ENCODE measurements around the gene RBM15B.

RBM15B gene

DNA sequence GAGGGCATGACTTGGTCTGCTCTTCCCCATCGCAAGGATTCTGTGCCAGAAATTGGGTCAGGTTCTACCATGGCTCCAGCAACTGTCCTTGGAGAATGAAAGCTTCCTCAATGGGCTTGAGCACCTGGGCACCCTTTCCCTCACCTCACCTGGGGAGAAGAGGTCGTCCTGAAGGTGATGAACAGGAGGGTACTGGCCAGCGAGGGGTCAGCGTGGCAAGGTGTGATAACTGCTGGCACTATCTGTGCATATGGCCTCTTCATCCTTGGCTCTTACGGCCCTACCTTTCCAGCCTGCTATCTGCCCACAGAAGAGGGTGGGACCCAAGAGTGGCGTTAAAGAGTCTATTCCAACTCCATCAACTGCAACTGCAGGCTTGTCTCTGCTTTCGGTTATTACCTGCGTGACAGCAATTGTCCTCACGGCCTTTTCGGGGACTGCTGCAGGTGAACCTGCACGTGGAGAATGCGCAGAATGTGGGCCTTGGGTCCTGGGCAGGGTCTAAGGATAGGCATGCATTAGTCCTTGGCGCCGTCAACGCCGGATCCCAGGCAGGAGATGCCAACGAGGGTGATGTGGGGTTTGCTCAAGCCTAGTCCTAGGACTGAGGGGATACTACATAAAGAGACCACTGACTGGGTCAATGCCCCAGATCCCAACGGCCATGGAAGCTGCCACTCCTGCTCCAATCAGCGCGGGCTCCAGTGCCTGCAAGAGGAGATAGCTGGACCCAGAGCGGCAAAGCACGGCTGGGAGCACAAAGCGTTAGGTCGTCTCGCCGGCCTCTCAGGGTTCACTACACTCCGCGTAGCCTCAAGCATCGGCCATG lies 625 bp upstream of the RBM15B start:
- TF ChIP-seq, protein P1, sequence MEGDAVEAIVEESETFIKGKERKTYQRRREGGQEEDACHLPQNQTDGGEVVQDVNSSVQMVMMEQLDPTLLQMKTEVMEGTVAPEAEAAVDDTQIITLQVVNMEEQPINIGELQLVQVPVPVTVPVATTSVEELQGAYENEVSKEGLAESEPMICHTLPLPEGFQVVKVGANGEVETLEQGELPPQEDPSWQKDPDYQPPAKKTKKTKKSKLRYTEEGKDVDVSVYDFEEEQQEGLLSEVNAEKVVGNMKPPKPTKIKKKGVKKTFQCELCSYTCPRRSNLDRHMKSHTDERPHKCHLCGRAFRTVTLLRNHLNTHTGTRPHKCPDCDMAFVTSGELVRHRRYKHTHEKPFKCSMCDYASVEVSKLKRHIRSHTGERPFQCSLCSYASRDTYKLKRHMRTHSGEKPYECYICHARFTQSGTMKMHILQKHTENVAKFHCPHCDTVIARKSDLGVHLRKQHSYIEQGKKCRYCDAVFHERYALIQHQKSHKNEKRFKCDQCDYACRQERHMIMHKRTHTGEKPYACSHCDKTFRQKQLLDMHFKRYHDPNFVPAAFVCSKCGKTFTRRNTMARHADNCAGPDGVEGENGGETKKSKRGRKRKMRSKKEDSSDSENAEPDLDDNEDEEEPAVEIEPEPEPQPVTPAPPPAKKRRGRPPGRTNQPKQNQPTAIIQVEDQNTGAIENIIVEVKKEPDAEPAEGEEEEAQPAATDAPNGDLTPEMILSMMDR (IDR thresholded peaks at IDR 0.05; ENCODE audit: low read depth, low read length): peak; percentile 83; the same call in 1 of the 2 replicates
- no peak for DNase-seq (ENCODE audit: extremely low read depth, low read depth)

DNA sequence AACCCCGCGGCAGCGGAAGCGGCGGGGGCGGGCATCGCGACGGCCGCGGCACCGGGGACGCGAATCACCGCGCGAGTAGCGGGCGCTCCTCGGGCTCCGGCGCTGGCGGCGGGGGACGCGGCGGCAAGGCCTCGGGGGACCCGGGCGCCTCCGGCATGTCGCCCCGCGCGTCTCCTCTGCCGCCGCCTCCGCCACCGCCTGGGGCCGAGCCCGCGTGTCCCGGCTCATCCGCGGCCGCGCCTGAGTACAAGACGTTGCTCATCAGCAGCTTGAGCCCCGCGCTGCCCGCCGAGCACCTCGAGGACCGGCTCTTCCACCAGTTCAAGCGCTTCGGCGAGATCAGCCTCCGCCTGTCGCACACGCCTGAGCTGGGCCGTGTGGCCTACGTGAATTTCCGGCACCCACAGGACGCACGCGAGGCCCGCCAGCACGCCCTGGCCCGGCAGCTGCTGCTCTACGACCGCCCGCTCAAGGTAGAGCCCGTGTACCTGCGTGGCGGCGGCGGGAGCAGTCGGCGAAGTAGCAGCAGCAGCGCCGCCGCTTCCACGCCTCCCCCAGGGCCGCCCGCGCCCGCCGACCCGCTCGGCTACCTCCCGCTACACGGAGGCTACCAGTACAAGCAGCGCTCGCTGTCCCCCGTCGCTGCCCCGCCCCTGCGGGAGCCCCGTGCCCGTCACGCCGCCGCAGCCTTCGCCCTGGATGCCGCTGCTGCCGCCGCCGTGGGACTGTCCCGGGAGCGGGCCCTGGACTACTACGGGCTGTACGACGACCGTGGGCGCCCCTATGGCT lies 675 bp downstream of the RBM15B start:
- TF ChIP-seq, protein P1 (IDR thresholded peaks at IDR 0.05; ENCODE audit: low read depth, low read length): no peak
- DNase-seq (ENCODE audit: extremely low read depth, low read depth): no peak

DNA sequence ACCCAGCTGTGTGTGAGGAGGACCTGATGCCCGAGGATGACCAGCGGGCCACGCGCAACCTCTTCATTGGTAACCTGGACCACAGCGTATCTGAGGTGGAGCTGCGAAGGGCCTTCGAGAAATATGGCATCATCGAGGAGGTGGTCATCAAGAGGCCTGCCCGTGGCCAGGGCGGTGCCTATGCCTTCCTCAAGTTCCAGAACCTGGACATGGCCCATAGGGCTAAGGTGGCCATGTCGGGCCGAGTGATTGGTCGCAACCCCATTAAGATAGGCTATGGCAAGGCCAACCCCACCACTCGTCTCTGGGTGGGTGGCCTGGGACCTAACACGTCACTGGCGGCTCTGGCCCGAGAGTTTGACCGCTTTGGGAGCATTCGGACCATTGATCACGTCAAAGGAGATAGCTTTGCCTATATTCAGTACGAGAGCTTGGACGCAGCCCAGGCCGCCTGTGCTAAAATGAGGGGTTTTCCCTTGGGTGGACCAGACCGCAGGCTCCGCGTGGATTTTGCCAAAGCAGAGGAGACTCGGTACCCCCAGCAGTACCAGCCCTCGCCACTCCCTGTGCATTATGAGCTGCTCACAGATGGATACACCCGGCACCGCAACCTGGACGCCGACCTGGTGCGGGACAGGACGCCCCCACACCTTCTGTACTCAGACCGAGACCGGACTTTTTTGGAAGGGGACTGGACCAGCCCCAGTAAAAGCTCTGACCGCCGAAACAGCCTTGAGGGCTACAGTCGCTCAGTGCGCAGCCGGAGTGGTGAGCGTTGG lies 1.5 kb downstream of the RBM15B start:
- TF ChIP-seq, protein P1 (IDR thresholded peaks at IDR 0.05; ENCODE audit: low read depth, low read length): no peak
- DNase-seq (ENCODE audit: extremely low read depth, low read depth): no peak

DNA sequence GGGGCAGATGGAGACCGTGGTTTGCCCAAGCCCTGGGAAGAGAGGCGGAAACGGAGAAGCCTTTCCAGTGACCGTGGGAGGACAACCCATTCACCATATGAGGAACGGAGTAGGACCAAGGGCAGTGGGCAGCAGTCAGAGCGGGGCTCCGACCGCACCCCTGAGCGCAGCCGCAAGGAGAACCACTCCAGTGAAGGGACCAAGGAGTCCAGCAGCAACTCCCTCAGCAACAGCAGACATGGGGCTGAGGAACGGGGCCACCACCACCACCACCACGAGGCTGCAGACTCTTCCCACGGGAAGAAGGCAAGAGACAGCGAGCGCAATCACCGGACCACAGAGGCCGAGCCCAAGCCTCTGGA lies 2.0 kb downstream of the RBM15B start:
- TF ChIP-seq, protein P1 (IDR thresholded peaks at IDR 0.05; ENCODE audit: low read depth, low read length): no peak

DNA sequence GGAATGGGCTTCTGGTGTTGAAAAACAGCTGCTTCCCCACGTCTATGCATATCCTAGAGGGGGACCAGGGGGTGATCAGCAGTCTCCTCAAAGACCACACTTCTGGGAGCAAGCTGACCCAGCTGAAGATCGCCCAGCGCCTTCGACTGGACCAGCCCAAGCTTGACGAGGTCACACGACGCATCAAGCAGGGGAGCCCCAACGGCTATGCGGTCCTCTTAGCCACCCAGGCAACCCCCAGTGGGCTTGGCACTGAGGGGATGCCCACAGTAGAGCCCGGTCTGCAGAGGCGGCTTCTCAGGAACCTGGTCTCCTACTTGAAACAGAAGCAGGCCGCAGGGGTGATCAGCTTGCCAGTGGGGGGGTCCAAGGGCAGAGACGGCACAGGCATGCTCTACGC lies 2.5 kb downstream of the RBM15B start:
- DNase-seq (ENCODE audit: extremely low read depth, low read depth): no peak
- TF ChIP-seq, protein P1 (IDR thresholded peaks at IDR 0.05; ENCODE audit: low read depth, low read length): no peak

More for the DNA sequence above, 2.0 kb downstream of the RBM15B start:
- DNase-seq (ENCODE audit: extremely low read depth, low read depth): no peak

DNA sequence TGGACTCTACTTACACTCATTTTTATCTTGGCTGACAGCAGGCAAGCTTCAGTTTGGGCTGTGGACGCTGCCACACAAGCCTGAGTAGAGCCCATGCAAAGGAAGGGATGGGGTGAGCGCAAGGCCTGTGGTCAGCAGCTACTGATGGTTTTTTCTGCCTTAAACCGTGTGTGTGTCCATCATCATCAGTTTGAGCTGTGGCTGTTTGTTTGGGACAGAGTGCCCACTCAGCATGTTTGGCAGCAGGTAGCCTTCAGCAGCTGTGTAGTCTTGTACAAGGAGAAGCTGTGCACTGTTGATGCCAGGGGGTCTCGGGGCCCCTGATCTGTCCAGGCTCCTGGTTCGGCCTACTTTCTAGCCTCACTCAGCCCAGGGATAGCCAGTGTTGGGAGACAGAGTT lies 3.5 kb downstream of the RBM15B start:
- TF ChIP-seq, protein P1 (IDR thresholded peaks at IDR 0.05; ENCODE audit: low read depth, low read length): no peak
- DNase-seq (ENCODE audit: extremely low read depth, low read depth): no peak

All from AG09319 (cell line).